Activated CD8-positive, alpha-beta T cell treated with anti-CD3 and anti-CD28 coated beads for 36 hours (primary cell): ENCODE measurements around the gene TET1. TPM values are rescaled to one million over a fixed set of nuclear protein-coding genes. Genes with fewer than 3 reads are reported as not detected.

Source experiments
- ATAC-seq: fragments of 200-7000 bp; cut with Tn5 transposase; one replicate; pipeline ENCODE4 v1.10.0; 2021; ENCODE audit warnings: mild to moderate bottlenecking, moderate library complexity
- CTCF ChIA-PET: fragments of 350-600 bp; sonication (Branson Sonifier 250); formaldehyde crosslinking; loops from one replicate; lab custom pipeline; 2021; ENCODE audit warnings: antibody characterized with exemption; lab: Charles Lee
- POLR2A ChIA-PET: fragments of 350-600 bp; sonication (Branson Sonifier 250); formaldehyde crosslinking; loops from one replicate; lab custom pipeline; 2021; ENCODE audit warnings: antibody characterized with exemption; lab: Charles Lee
- DNase-seq: peaks from one replicate; pipeline ENCODE4 v3.0.0-alpha.2; 2020
- H3K27ac Mint-ChIP-seq: one replicate; pipeline ENCODE4 v1.8.0; 2021; ENCODE audit warnings: mild to moderate bottlenecking, mixed read lengths
- H3K27me3 Mint-ChIP-seq: one replicate; pipeline ENCODE4 v1.8.0; 2021; ENCODE audit warnings: mixed read lengths
- H3K36me3 Mint-ChIP-seq: one replicate; pipeline ENCODE4 v1.8.0; 2021; ENCODE audit warnings: low read depth, mixed read lengths
- H3K4me1 Mint-ChIP-seq: one replicate; pipeline ENCODE4 v1.8.0; 2021; ENCODE audit warnings: low read depth, mixed read lengths
- H3K4me3 Mint-ChIP-seq: one replicate; pipeline ENCODE4 v1.8.0; 2021; ENCODE audit warnings: mild to moderate bottlenecking, moderate library complexity, mixed read lengths
- H3K9me3 Mint-ChIP-seq: one replicate; pipeline ENCODE4 v1.8.0; 2021; ENCODE audit warnings: mixed read lengths
- CTCF ChIP-seq: fragments of 200-600 bp; IDR thresholded peaks from one replicate; pipeline ENCODE4 v1.8.0; 2022; ENCODE audit warnings: antibody characterized with exemption, mild to moderate bottlenecking
- intact Hi-C: fragments of 100-400 bp; cut with micrococcal nuclease; formaldehyde crosslinking; loops from one replicate; pipeline ENCODE4 v1.10.0; 2022
- total RNA-seq, 2 experiments: library from RNA; stranded (reverse); gene quantifications; one replicate each; pipeline ENCODE4 v1.2.3, GENCODE V29; 2021

The TET1 gene
- total RNA-seq, 2 experiments from 2014 or later = 1.1 to 1.3 TPM

DNA sequence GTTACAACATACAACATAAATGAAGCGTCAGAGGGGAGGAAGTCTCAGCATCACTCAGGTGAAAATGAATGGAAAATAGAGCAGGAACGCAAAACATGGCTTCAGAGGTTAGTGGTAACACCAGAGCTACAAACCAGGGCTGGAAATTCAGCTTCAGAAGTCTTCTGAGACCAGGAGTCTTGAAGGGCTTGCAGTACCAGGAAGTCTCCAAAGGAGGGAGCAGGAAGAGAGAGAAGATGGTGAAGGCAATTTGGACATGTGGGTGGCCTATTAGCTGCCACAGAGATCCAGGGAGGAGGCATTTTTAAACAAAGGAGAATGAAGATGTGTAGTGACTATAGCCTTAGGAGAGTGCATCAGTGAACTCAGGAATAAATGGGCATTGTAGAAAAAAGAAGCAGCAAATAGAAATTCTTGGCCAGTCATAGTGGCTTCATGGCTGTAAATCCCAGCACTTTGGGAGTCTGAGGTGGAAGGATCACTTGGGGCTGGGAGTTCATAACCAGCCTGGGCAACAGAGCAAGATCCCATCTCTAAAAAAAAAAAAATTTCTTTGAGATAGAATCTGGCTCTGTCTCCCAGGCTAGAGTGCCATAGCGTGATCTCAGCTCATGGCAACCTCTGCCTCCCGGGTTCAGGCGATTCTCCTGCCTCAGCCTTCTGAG lies 9.3 kb upstream of the TET1 start:
- Mint-ChIP-seq H3K9me3 (no peaks in the 10 kb centered on the region), H3K36me3 (no peaks in the 10 kb centered on the region), H3K27ac (no peak overlapping the region), H3K27me3 (no peaks in the 10 kb centered on the region), H3K4me1 (no peaks in the 10 kb centered on the region), H3K4me3 (no peak overlapping the region)
- ATAC-seq = peak; percentile 92
- TF ChIP-seq CTCF = peak; percentile 80
- peak; percentile 68 for DNase-seq
- CTCF ChIA-PET = interaction anchor here (0.7 to 2.5 kb wide), 34 partner anchors 9 to 356 kb away, joined by 3 to 12 read pairs (median 4); partner anchors contain the start of genes STOX1 and TET1
- POLR2A ChIA-PET = interaction anchor here (1.1 kb wide), 2 partner anchors 173 to 174 kb away, joined by 3 read pairs; no protein-coding TSS in a partner anchor
- intact Hi-C loops = no loop called here

DNA sequence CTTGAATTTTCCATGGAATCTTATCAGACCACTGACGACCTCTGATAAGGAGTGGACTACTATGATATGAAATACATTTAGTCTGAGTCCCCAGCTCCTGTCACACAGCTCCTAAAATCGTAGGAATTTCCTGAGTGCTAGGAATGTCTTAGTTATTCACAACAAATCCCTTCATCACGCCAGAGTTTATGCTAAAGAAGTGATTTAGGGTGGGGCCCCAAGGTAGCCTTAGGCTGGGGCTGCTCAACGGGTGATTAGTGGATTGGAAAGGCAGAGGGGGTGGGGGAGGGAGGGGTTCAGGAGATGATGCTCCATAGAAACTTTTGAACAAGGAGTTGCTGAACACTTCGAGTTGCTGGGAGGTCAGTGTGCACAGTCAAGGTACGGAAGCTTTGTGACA lies 7.0 kb upstream of the TET1 start:
- DNase-seq (no peak), ATAC-seq (no peak)
- ChIA-PET POLR2A (no interaction called here), CTCF (no interaction called here)
- intact Hi-C loops = no loop called here
- Mint-ChIP-seq H3K4me1 (no peaks in the 10 kb centered on the region), H3K9me3 (no peaks in the 10 kb centered on the region), H3K4me3 (no peak overlapping the region), H3K27me3 (peaks cover 3% of the 10 kb centered on the region), H3K36me3 (no peaks in the 10 kb centered on the region), H3K27ac (no peak overlapping the region)
- no peak for TF ChIP-seq CTCF

GRCh38 chr10:68553599-68553998 lies 6.5 kb upstream of the TET1 start:
- ChIA-PET POLR2A (no interaction called here), CTCF (no interaction called here)
- H3K9me3 Mint-ChIP-seq = no peaks in the 10 kb centered on the region
- intact Hi-C loops = no loop called here
- peaks cover 5% of the 10 kb centered on the region for H3K27me3 Mint-ChIP-seq
- H3K27ac Mint-ChIP-seq = no peak overlapping the region
- TF ChIP-seq CTCF = no peak
- H3K36me3 Mint-ChIP-seq = no peaks in the 10 kb centered on the region
- H3K4me3 Mint-ChIP-seq = no peak overlapping the region
- ATAC-seq = no peak
- H3K4me1 Mint-ChIP-seq = no peaks in the 10 kb centered on the region
- no peak for DNase-seq

GRCh38 chr10:68558478-68558877 lies 1.7 kb upstream of the TET1 start:
- TF ChIP-seq CTCF = no peak
- no peak overlapping the region for H3K27ac Mint-ChIP-seq
- CTCF ChIA-PET = interaction anchor here (1.3 kb wide), 1 partner anchor 9 kb away, joined by 3 read pairs; no protein-coding TSS in a partner anchor

GRCh38 chr10:68559251-68559650 lies 886 bp upstream of the TET1 start:
- Mint-ChIP-seq H3K27ac (no peak overlapping the region), H3K4me1 (peaks cover 19% of the 10 kb centered on the region), H3K36me3 (peaks cover 3% of the 10 kb centered on the region), H3K9me3 (no peaks in the 10 kb centered on the region), H3K27me3 (peaks cover 43% of the 10 kb centered on the region), H3K4me3 (peak overlapping the region; percentile 71)
- no peak for TF ChIP-seq CTCF
- DNase-seq = no peak
- ATAC-seq = no peak
- ChIA-PET POLR2A (interaction anchor here (0.9 to 1.1 kb wide), 2 partner anchors 41 to 52 kb away, joined by 3 to 6 read pairs; no protein-coding TSS in a partner anchor), CTCF (interaction anchor here (1.2 to 1.3 kb wide), 2 partner anchors 9 kb away, joined by 3 to 5 read pairs; no protein-coding TSS in a partner anchor)
- intact Hi-C loops = no loop called here

More at GRCh38 chr10:68558478-68558877, 1.7 kb upstream of the TET1 start:
- peaks cover 3% of the 10 kb centered on the region for H3K36me3 Mint-ChIP-seq
- DNase-seq (no peak), ATAC-seq (no peak)
- H3K4me1 Mint-ChIP-seq = peaks cover 19% of the 10 kb centered on the region
- H3K9me3 Mint-ChIP-seq = no peaks in the 10 kb centered on the region
- H3K4me3 Mint-ChIP-seq = no peak overlapping the region
- H3K27me3 Mint-ChIP-seq = peaks cover 39% of the 10 kb centered on the region
- POLR2A ChIA-PET = no interaction called here
- intact Hi-C loops = no loop called here
